Heart right ventricle (tissue), 12 donors: Measurements from ENCODE around the gene ERVK3-1. TPM values are rescaled to one million over a fixed set of nuclear protein-coding genes. Genes with fewer than 3 reads are reported as not detected.

ENCODE experiments used
- microRNA-seq, 2 donors: library from miRNA; unstranded; fragments of <30 nt; microRNA quantifications; one replicate each; pipeline ENCODE4 v1.2.0, GENCODE V29; 2021
- polyA plus RNA-seq, 2 donors: library from polyadenylated mRNA; stranded (reverse); fragments of 200-250 nt; gene quantifications; one replicate each; pipeline ENCODE4 v1.2.3, GENCODE V29; 2013
- total RNA-seq, 10 donors: library from RNA; stranded (reverse); fragmentation: NEBNext Ultra II Directional in 3 of 10; extraction: Animal tissue kit (Norgen Biotek cat#: 25700) in 3 of 10; gene quantifications; one replicate each; pipeline versions ENCODE4 v1.2.1 to v1.2.4, GENCODE V29; 2021 to 2023
- donor health status: ischemic (EF 13 %, LVEDD 7.1; RV severe dilation, severe dysfunction).
- donor health status: healthy with polysubstance abuse.
- donor health status: DM: no; HTN: yes; CAD: no.
- donor health status: DM: no; HTN: no; CAD: no.
- donor health status: ischemic (EF 25% LVEDD 6.9; RV normal size, moderate dysfunction).
- donor health status: ischemic (EF 25% LVEDD 5.7; RV mildly dilated, moderate dysfunction).
- donor health status: healthy.
- donor health status: nonischemic (EF 11% LVEDD 7.7; RV severe dilation, severe dysfunction).
- donor health status: DM: yes; HTN: yes; CAD: no.
- donor health status: PGD.
- donor health status: ischemic (EF 29% LVEDD 5.4; RV normal size, mild dysfunction).
- donor health status: nonischemic (EF 23%, LVEDD 6.1; RV moderate dilation, normal function).

ERVK3-1 gene
- total and polyA plus RNA-seq, 12 donors, result 14.4 to 57.5 (median 19.4) TPM

Small RNAs within 50 kb of the gene (microRNA-seq; reads per million reads assigned to microRNA genes)
- gene MIR6806, result 0.51 to 0.60 reads per million in 2 donors

Other genes starting within 250 kb of the ERVK3-1 start
- gene ZNF135, start 246.1 kb upstream of the ERVK3-1 start, total RNA-seq, result 1 to 10 TPM; 2.9 to 5.0 (median 3.9) TPM
- 10 to 100 TPM in 1 of 2 donors, 1 to 10 TPM in 1; 2.5 to 10.1 TPM for gene ZNF135, start 246.1 kb upstream of the ERVK3-1 start, polyA plus RNA-seq
- gene ZSCAN18, start 207.1 kb upstream of the ERVK3-1 start, total RNA-seq, result 100 to 1,000 TPM in 1 of 10 donors, 10 to 100 TPM in 9; 59.3 to 101 (median 73.2) TPM
- 10 to 100 TPM; 56.4 to 67.9 TPM for gene ZSCAN18, start 207.1 kb upstream of the ERVK3-1 start, polyA plus RNA-seq
- gene ZNF329, start 154.6 kb upstream of the ERVK3-1 start, total RNA-seq, result 1 to 10 TPM; 6.5 to 9.7 (median 7.9) TPM
- gene ZNF329, start 154.6 kb upstream of the ERVK3-1 start, polyA plus RNA-seq, result 1 to 10 TPM; 2.3 to 5.4 TPM
- gene ZNF274, start 122.3 kb upstream of the ERVK3-1 start, total RNA-seq, result 10 to 100 TPM; 18.4 to 27.6 (median 22.9) TPM
- 10 to 100 TPM; 13.8 to 26.0 TPM for gene ZNF274, start 122.3 kb upstream of the ERVK3-1 start, polyA plus RNA-seq
- 10 to 100 TPM; 19.2 to 35.0 (median 23.7) TPM for gene ZNF544, start 76.5 kb upstream of the ERVK3-1 start, total RNA-seq
- gene ZNF544, start 76.5 kb upstream of the ERVK3-1 start, polyA plus RNA-seq, result 10 to 100 TPM; 20.6 to 20.7 TPM
- 1 to 10 TPM; 4.4 to 6.2 (median 5.6) TPM for gene ZNF8, start 26.4 kb upstream of the ERVK3-1 start, total RNA-seq
- gene ZNF8, start 26.4 kb upstream of the ERVK3-1 start, polyA plus RNA-seq, result 1 to 10 TPM; 1.4 to 4.2 TPM
- gene ZSCAN22, start 21.6 kb downstream of the ERVK3-1 start, total RNA-seq, result 1 to 10 TPM; 1.2 to 2.1 (median 1.4) TPM
- gene ZSCAN22, start 21.6 kb downstream of the ERVK3-1 start, polyA plus RNA-seq, result under 1 TPM; 0.80 to 0.87 TPM
- 1 to 10 TPM in 9 of 10 donors, under 1 TPM in 1; 0.80 to 5.5 (median 2.0) TPM for gene A1BG, start 48.1 kb downstream of the ERVK3-1 start, total RNA-seq
- gene A1BG, start 48.1 kb downstream of the ERVK3-1 start, polyA plus RNA-seq, result 1 to 10 TPM; 9.6 TPM
- under 1 TPM in 9 of 10 donors, not detected in 1; 0.14 to 0.73 (median 0.30) TPM for gene ZNF497, start 57.4 kb downstream of the ERVK3-1 start, total RNA-seq
- under 1 TPM; 0.22 to 0.33 TPM for gene ZNF497, start 57.4 kb downstream of the ERVK3-1 start, polyA plus RNA-seq
- gene ZNF837, start 75.7 kb downstream of the ERVK3-1 start, total RNA-seq, result under 1 TPM; 0.11 to 0.90 (median 0.41) TPM
- gene ZNF837, start 75.7 kb downstream of the ERVK3-1 start, polyA plus RNA-seq, result under 1 TPM; 0.36 to 0.88 TPM
- gene RPS5, start 81.9 kb downstream of the ERVK3-1 start, total RNA-seq, result 100 to 1,000 TPM; 360 to 610 (median 413) TPM
- 1,000 to 10,000 TPM in 1 of 2 donors, 100 to 1,000 TPM in 1; 430 to 2,053 TPM for gene RPS5, start 81.9 kb downstream of the ERVK3-1 start, polyA plus RNA-seq
- not detected for gene RNF225, start 90.3 kb downstream of the ERVK3-1 start, total RNA-seq
- gene RNF225, start 90.3 kb downstream of the ERVK3-1 start, polyA plus RNA-seq, result not detected
- 10 to 100 TPM; 12.7 to 20.4 (median 17.6) TPM for gene ZNF584, start 103.3 kb downstream of the ERVK3-1 start, total RNA-seq
- gene ZNF584, start 103.3 kb downstream of the ERVK3-1 start, polyA plus RNA-seq, result 10 to 100 TPM in 1 of 2 donors, 1 to 10 TPM in 1; 6.5 to 15.9 TPM
- 1 to 10 TPM; 3.6 to 6.7 (median 5.1) TPM for gene ZNF132, start 134.8 kb downstream of the ERVK3-1 start, total RNA-seq
- gene ZNF132, start 134.8 kb downstream of the ERVK3-1 start, polyA plus RNA-seq, result 1 to 10 TPM; 1.1 to 1.3 TPM
- 1 to 10 TPM; 1.9 to 5.2 (median 3.2) TPM for gene ZNF324B, start 146.2 kb downstream of the ERVK3-1 start, total RNA-seq
- gene ZNF324B, start 146.2 kb downstream of the ERVK3-1 start, polyA plus RNA-seq, result 1 to 10 TPM; 1.4 to 1.6 TPM
- gene ZNF324, start 161.7 kb downstream of the ERVK3-1 start, total RNA-seq, result 1 to 10 TPM; 3.8 to 6.1 (median 5.1) TPM
- gene ZNF324, start 161.7 kb downstream of the ERVK3-1 start, polyA plus RNA-seq, result 1 to 10 TPM; 2.6 to 4.0 TPM
- 1 to 10 TPM; 4.2 to 7.0 (median 5.1) TPM for gene ZNF446, start 171.0 kb downstream of the ERVK3-1 start, total RNA-seq
- gene ZNF446, start 171.0 kb downstream of the ERVK3-1 start, polyA plus RNA-seq, result 10 to 100 TPM in 1 of 2 donors, 1 to 10 TPM in 1; 7.1 to 11.1 TPM
- 1 to 10 TPM; 2.2 to 4.9 (median 3.9) TPM for gene SLC27A5, start 206.6 kb downstream of the ERVK3-1 start, total RNA-seq
- 1 to 10 TPM; 7.4 to 7.9 TPM for gene SLC27A5, start 206.6 kb downstream of the ERVK3-1 start, polyA plus RNA-seq
- 10 to 100 TPM in 5 of 10 donors, 1 to 10 TPM in 5; 7.7 to 13.3 (median 9.7) TPM for gene ZBTB45, start 214.4 kb downstream of the ERVK3-1 start, total RNA-seq
- 1 to 10 TPM; 7.1 to 8.7 TPM for gene ZBTB45, start 214.4 kb downstream of the ERVK3-1 start, polyA plus RNA-seq
- gene TRIM28, start 238.7 kb downstream of the ERVK3-1 start, total RNA-seq, result 100 to 1,000 TPM; 121 to 163 (median 150) TPM
- gene TRIM28, start 238.7 kb downstream of the ERVK3-1 start, polyA plus RNA-seq, result 100 to 1,000 TPM; 105 to 129 TPM
- 100 to 1,000 TPM; 123 to 151 (median 131) TPM for gene CHMP2A, start 249.7 kb downstream of the ERVK3-1 start, total RNA-seq
- gene CHMP2A, start 249.7 kb downstream of the ERVK3-1 start, polyA plus RNA-seq, result 100 to 1,000 TPM; 239 to 349 TPM